ENCODE data around the gene PNKP. TPM values are rescaled to one million over a fixed set of nuclear protein-coding genes. Genes with fewer than 3 reads are reported as not detected.
"Not testable (repeated sequence)": the region's sequence is repeated elsewhere in the genome, so short reads cannot be mapped to it uniquely, and the experiment has no call there.

PNKP gene
- total RNA-seq, 1 donor from 2014 or later: 122 TPM

GRCh38 chr19:49823472-49823871, 43.9 kb downstream of the PNKP start:
- no peak for DNase-seq (ENCODE audit: low spot score)

GRCh38 chr19:49820125-49820524, 47.3 kb downstream of the PNKP start:
- no peak for DNase-seq (ENCODE audit: low spot score)

GRCh38 chr19:49819452-49820115, 47.8 kb downstream of the PNKP start:
- not testable (repeated sequence) for DNase-seq (ENCODE audit: low spot score)

- no peak for DNase-seq (ENCODE audit: low spot score)
Measured at GRCh38 chr19:49818649-49819370, 48.6 kb downstream of the PNKP start.

GRCh38 chr19:49817964-49818648, 49.3 kb downstream of the PNKP start, which contains the start of gene MED25:
MED25 (plus strand) TSS chr19:49818289; CDS start chr19:49818342, 53 bp downstream.
- peak; percentile 85 for DNase-seq (ENCODE audit: low spot score)

- no peak for DNase-seq (ENCODE audit: low spot score)
Measured at GRCh38 chr19:49816590-49816989, 50.8 kb downstream of the PNKP start.

- no peak for DNase-seq (ENCODE audit: low spot score)
Measured at GRCh38 chr19:49814010-49814409, 53.4 kb downstream of the PNKP start.

GRCh38 chr19:49812997-49813861, 54.1 kb downstream of the PNKP start, which contains the start of gene FUZ:
FUZ (minus strand) TSS chr19:49813292; CDS start chr19:49813106, 186 bp downstream.
- peak; percentile 96 for DNase-seq (ENCODE audit: low spot score)

- no peak for DNase-seq (ENCODE audit: low spot score)
Measured at GRCh38 chr19:49812452-49812996, 54.9 kb downstream of the PNKP start.

GRCh38 chr19:49811328-49811727, 56.0 kb downstream of the PNKP start:
- DNase-seq (ENCODE audit: low spot score): no peak

Other genes starting within 250 kb of the PNKP start
- gene RRAS, start 227.4 kb downstream of the PNKP start, total RNA-seq: 59.1 TPM
- gene SCAF1, start 225.4 kb downstream of the PNKP start, total RNA-seq: 55.7 TPM
- 108 TPM for gene IRF3, start 201.7 kb downstream of the PNKP start, total RNA-seq
- gene BCL2L12, start 201.6 kb downstream of the PNKP start, total RNA-seq: 12.6 TPM
- 166 TPM for gene PRMT1, start 190.3 kb downstream of the PNKP start, total RNA-seq
- 4.1 TPM for gene ADM5, start 178.0 kb downstream of the PNKP start, total RNA-seq
- gene CPT1C, start 176.5 kb downstream of the PNKP start, total RNA-seq: 3.1 TPM
- gene TSKS, start 104.3 kb downstream of the PNKP start, total RNA-seq: 0.44 TPM
- gene AP2A1, start 100.6 kb downstream of the PNKP start, total RNA-seq: 66.6 TPM
- 13.0 TPM for gene FUZ, start 54.3 kb downstream of the PNKP start, total RNA-seq
- 42.2 TPM for gene MED25, start 49.3 kb downstream of the PNKP start, total RNA-seq
- 105 TPM for gene PTOV1, start 16.4 kb downstream of the PNKP start, total RNA-seq
- 32.8 TPM for gene AKT1S1, start 9.8 kb upstream of the PNKP start, total RNA-seq
- gene TBC1D17, start 10.1 kb upstream of the PNKP start, total RNA-seq: 30.4 TPM
- 1.9 TPM for gene IL4I1, start 29.3 kb upstream of the PNKP start, total RNA-seq
- gene ATF5, start 61.6 kb upstream of the PNKP start, total RNA-seq: 35.5 TPM
- 42.7 TPM for gene NUP62, start 61.9 kb upstream of the PNKP start, total RNA-seq
- gene SIGLEC11, start 93.6 kb upstream of the PNKP start, total RNA-seq: 0.70 TPM
- 56.6 TPM for gene VRK3, start 157.8 kb upstream of the PNKP start, total RNA-seq
- gene ZNF473, start 158.4 kb upstream of the PNKP start, total RNA-seq: 12.0 TPM

All from ureter (tissue), 1 donor.